Kidney epithelial cell (primary cell): ENCODE results near the gene ADAM30. TPM values are rescaled to one million over a fixed set of nuclear protein-coding genes. Genes with fewer than 3 reads are reported as not detected.
"Not testable (repeated sequence)": the region's sequence is repeated elsewhere in the genome, so short reads cannot be mapped to it uniquely, and the experiment has no call there.

Experiments
- DNase-seq: peaks from one replicate; pipeline ENCODE4 v3.0.0-alpha.2; 2010; ENCODE audit warnings: low read depth
- H3K27me3 ChIP-seq: 2 replicates; pipeline ENCODE4 v1.6.0; 2011; ENCODE audit warnings: low read length; ENCODE audit not compliant: control insufficient read depth, insufficient read depth
- H3K36me3 ChIP-seq: 2 replicates; pipeline ENCODE4 v1.5.1; 2011; ENCODE audit warnings: low read length; ENCODE audit not compliant: control insufficient read depth, insufficient read depth
- H3K4me3 ChIP-seq: 2 replicates; pipeline ENCODE4 v1.5.1; 2011; ENCODE audit warnings: low read depth, mild to moderate bottlenecking, control low read depth, low read length
- total RNA-seq: library from RNA; depleted of rRNA; stranded (reverse); fragments of >200 nt; gene quantifications from 2 replicates; pipeline ENCODE4 v1.2.3, GENCODE V29; 2015
- TF ChIP-seq, protein P1 (sequence below): IDR thresholded peaks from 2 replicates; pipeline ENCODE4 v1.5.1; 2011; ENCODE audit warnings: mild to moderate bottlenecking, moderate library complexity, low read length, control low read depth, inconsistent platforms; ENCODE audit not compliant: insufficient read depth, poor library complexity, severe bottlenecking

The ADAM30 gene
- total RNA-seq, 1 donor from 2014 or later: not detected

GRCh38 chr1:119861547-119861946 is 34.8 kb downstream of the ADAM30 start:
- Histone ChIP-seq H3K4me3 (no peak overlapping the region), H3K27me3 (no peaks in the 10 kb centered on the region), H3K36me3 (no peaks in the 10 kb centered on the region)
- DNase-seq: no peak
- TF ChIP-seq, protein P1, sequence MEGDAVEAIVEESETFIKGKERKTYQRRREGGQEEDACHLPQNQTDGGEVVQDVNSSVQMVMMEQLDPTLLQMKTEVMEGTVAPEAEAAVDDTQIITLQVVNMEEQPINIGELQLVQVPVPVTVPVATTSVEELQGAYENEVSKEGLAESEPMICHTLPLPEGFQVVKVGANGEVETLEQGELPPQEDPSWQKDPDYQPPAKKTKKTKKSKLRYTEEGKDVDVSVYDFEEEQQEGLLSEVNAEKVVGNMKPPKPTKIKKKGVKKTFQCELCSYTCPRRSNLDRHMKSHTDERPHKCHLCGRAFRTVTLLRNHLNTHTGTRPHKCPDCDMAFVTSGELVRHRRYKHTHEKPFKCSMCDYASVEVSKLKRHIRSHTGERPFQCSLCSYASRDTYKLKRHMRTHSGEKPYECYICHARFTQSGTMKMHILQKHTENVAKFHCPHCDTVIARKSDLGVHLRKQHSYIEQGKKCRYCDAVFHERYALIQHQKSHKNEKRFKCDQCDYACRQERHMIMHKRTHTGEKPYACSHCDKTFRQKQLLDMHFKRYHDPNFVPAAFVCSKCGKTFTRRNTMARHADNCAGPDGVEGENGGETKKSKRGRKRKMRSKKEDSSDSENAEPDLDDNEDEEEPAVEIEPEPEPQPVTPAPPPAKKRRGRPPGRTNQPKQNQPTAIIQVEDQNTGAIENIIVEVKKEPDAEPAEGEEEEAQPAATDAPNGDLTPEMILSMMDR: no peak

- Histone ChIP-seq H3K4me3 (no peak overlapping the region), H3K36me3 (no peaks in the 10 kb centered on the region), H3K27me3 (no peaks in the 10 kb centered on the region)
- DNase-seq: peak; percentile 59
- TF ChIP-seq, protein P1: no peak
These were observed 36.7 kb downstream of the ADAM30 start for GRCh38 chr1:119859647-119860046.

DNA sequence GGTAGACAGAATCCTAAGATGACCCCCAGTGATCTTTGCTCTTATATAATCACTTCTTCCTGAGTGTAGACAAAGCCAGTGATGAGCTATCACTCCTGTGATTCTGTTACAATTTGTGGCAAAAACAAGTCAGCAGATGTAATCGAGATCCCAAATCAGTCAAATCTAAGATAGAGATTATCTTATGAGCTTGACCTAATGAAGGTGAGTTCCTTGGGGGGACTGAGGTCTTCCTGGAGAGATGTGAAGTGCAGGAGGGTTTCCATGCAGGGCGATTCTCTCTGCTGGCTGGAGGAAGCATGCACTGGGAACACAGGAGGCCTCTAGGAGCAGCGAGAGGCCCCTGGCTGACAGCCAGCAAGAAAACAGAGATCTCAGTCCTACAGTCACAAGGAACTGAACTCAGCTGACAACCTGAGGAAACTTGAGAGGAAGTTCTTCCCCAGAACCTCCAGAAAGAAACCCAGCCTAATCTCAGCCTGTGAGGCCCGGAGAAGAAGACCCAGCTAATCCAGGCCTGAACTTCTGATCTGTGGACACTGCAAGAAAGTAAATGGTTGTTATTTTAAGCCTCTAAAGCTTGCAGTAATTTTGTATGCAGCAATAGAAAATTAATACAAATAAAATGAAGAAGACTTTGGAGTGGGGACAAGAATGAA is 37.6 kb downstream of the ADAM30 start:
- H3K4me3 ChIP-seq, H3K27me3 ChIP-seq, H3K36me3 ChIP-seq, DNase-seq: not testable (repeated sequence)

DNA sequence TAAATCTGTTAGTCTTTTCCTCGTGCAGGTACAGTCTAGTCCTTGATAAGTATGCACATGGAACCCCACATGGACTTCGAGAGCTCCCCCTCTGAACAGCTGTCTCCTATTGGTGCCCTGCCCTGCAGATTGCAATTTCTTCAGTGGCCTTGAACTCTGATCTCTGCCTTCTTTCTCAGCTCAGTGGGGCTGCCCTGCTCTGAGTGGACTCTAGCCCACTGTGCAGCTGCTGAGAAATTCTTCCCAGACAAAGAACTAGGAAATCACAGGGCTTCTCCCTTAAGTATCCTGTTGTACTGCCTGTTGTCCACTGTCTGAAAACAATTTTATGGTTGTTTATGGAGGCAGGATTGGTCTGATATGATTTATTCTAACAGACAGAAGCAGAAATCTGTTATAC is 38.2 kb downstream of the ADAM30 start:
- TF ChIP-seq, protein P1: no peak
- H3K4me3 ChIP-seq: no peak overlapping the region
- DNase-seq: no peak
- H3K36me3 ChIP-seq: no peaks in the 10 kb centered on the region
- H3K27me3 ChIP-seq: no peaks in the 10 kb centered on the region

DNA sequence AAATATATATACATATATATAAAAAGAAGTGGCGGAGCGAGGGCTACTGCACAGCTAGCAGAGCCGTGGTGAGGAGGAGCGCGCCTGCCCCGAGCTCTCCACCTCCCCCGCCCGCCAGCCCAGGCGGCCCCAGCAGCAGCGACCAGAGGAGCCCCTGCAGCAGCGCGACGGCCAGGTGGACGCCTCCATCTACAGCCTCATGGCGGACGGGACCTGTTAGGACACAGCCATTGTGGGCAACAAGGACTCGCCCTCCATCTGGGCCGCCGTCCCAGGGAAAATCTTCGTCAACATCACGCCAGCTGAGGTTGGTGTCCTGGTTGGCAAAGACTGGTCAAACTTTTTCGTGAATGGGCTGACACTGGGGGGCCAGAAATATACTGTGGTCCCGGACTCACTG is 43.2 kb downstream of the ADAM30 start:
- Histone ChIP-seq H3K27me3 (no peaks in the 10 kb centered on the region), H3K36me3 (no peaks in the 10 kb centered on the region), H3K4me3 (no peak overlapping the region)
- TF ChIP-seq, protein P1: no peak
- no peak for DNase-seq

- H3K36me3 ChIP-seq, H3K27me3 ChIP-seq, H3K4me3 ChIP-seq, DNase-seq: not testable (repeated sequence)
- TF ChIP-seq, protein P1: peak; percentile 32
These were observed 52.1 kb downstream of the ADAM30 start for GRCh38 chr1:119844206-119844605.

Other genes starting within 250 kb of the ADAM30 start
- gene ZNF697, start 248.2 kb downstream of the ADAM30 start, total RNA-seq: 22.4 and 23.7 TPM in 2 replicates
- gene PHGDH, start 184.6 kb downstream of the ADAM30 start, total RNA-seq: 163 and 184 TPM in 2 replicates
- not detected in 2 replicates for gene HMGCS2, start 127.6 kb downstream of the ADAM30 start, total RNA-seq
- not detected in 2 replicates for gene REG4, start 85.1 kb downstream of the ADAM30 start, total RNA-seq
- 136 and 150 TPM in 2 replicates for gene NOTCH2, start 173.1 kb upstream of the ADAM30 start, total RNA-seq